Measurements from ENCODE around the gene TSC22D3.

GRCh38 chrX:107738272-107738671 lies 37.3 kb downstream of the TSC22D3 start:
- no peak for TF ChIP-seq TAF1 (IDR thresholded peaks at IDR 0.05; ENCODE audit: borderline replicate concordance, low read depth, low read length)
- no peak for TF ChIP-seq POLR2A (IDR thresholded peaks at IDR 0.05; ENCODE audit: low read depth, low read length)
